CD4-positive, CD25-positive, alpha-beta regulatory T cell (primary cell): ENCODE results near the gene AGMO. TPM values are rescaled to one million over a fixed set of nuclear protein-coding genes. Genes with fewer than 3 reads are reported as not detected.

Experiments
- ATAC-seq, 2 donors: fragments of 150-1000 bp; cut with Tn5 transposase; one replicate each; pipeline ENCODE4 v1.10.0; 2021; ENCODE audit warnings: low read depth in 2 of 2, moderate number of reproducible peaks in 2 of 2, moderate library complexity in 1 of 2
- DNase-seq, 3 donors: peaks; one replicate each; pipeline versions ENCODE4 v3.0.0 to v3.0.0-alpha.2; 2012 to 2022; ENCODE audit warnings: mixed read lengths in 1 of 3
- H3K27ac ChIP-seq: one replicate; pipeline ENCODE4 v1.7.0; 2013; ENCODE audit warnings: mild to moderate bottlenecking, low read length; ENCODE audit not compliant: insufficient read depth, poor library complexity, severe bottlenecking
- H3K27me3 ChIP-seq: one replicate; pipeline ENCODE4 v1.7.0; 2013; ENCODE audit warnings: low read length; ENCODE audit not compliant: control insufficient read depth, insufficient read depth
- H3K36me3 ChIP-seq: one replicate; pipeline ENCODE4 v1.7.0; 2013; ENCODE audit warnings: mild to moderate bottlenecking, low read length, moderate library complexity; ENCODE audit not compliant: control insufficient read depth, insufficient read depth
- H3K4me1 ChIP-seq: 2 replicates; pipeline ENCODE4 v1.7.0; 2013; ENCODE audit warnings: mild to moderate bottlenecking, low read length; ENCODE audit not compliant: insufficient read depth, control insufficient read depth, poor library complexity, severe bottlenecking
- H3K4me3 ChIP-seq: one replicate; pipeline ENCODE4 v1.7.0; 2013; ENCODE audit warnings: low read depth, mild to moderate bottlenecking, low read length, moderate library complexity
- H3K9me3 ChIP-seq, 2 experiments: 1 replicate in 1 of 2; 2 replicates in 1 of 2; pipeline ENCODE4 v1.7.0; 2013; ENCODE audit warnings: low read length in 2 of 2, mild to moderate bottlenecking in 1 of 2, moderate library complexity in 1 of 2; ENCODE audit not compliant: control insufficient read depth in 2 of 2
- H3K27ac Mint-ChIP-seq, 3 donors: one replicate each; pipeline ENCODE4 v1.8.0; 2020 to 2022; ENCODE audit warnings: mild to moderate bottlenecking in 3 of 3, mixed read lengths in 3 of 3, moderate library complexity in 2 of 3
- H3K27me3 Mint-ChIP-seq: one replicate; pipeline ENCODE4 v1.8.0; 2022; ENCODE audit warnings: mild to moderate bottlenecking, mixed read lengths
- H3K36me3 Mint-ChIP-seq: one replicate; pipeline ENCODE4 v1.8.0; 2020; ENCODE audit warnings: mixed read lengths
- H3K4me1 Mint-ChIP-seq, 4 donors: one replicate each; pipeline ENCODE4 v1.8.0; 2020 to 2022; ENCODE audit warnings: mixed read lengths in 4 of 4, mild to moderate bottlenecking in 1 of 4
- H3K4me3 Mint-ChIP-seq, 4 donors: one replicate each; pipeline ENCODE4 v1.8.0; 2020 to 2022; ENCODE audit warnings: mild to moderate bottlenecking in 4 of 4, mixed read lengths in 4 of 4, moderate library complexity in 3 of 4
- H3K9me3 Mint-ChIP-seq, 7 donors: one replicate each; pipeline ENCODE4 v1.8.0; 2020 to 2022; ENCODE audit warnings: mixed read lengths in 7 of 7, mild to moderate bottlenecking in 3 of 7, moderate library complexity in 2 of 7
- polyA plus RNA-seq, 4 donors: library from polyadenylated mRNA; unstranded; fragments of 300-500 nt; fragmentation: Illumina TruSeq; gene quantifications; one replicate each; pipeline ENCODE4 v1.2.3, GENCODE V29; 2021
- total RNA-seq: library from RNA; stranded (reverse); gene quantifications from one replicate; pipeline ENCODE4 v1.2.3, GENCODE V29; 2022

Gene AGMO
- total and polyA plus RNA-seq, 5 donors from 2014 or later = not detected

DNA sequence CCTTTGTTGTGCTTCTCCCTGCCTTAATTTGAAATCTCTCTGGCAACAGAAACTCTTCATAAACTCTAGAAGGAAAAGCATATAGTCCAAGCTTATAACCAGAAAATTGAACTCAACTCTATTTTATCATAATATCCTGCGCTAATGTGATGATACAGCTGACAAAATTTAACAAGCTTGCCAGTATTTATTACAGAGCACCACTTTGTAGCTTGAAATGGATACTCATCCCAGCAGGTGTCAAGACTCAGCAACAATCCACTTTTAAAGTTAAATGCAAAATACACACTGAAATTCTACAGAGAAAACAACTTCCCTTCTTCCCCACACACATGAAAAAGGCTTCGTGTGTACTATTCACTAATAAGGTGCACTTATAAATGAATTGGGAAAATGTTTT, 228.9 kb downstream of the AGMO start:
- no peaks in the 10 kb centered on the region for H3K36me3 Mint-ChIP-seq
- H3K9me3 Mint-ChIP-seq = peaks cover 0 to 19% (median 0%) of the 10 kb centered on the region in 7 donors
- Histone ChIP-seq H3K9me3 (peaks cover 0 to 7% of the 10 kb centered on the region in 2 experiments), H3K4me3 (no peak overlapping the region), H3K27ac (no peak overlapping the region), H3K4me1 (no peaks in the 10 kb centered on the region), H3K36me3 (no peaks in the 10 kb centered on the region), H3K27me3 (no peaks in the 10 kb centered on the region)
- no peak overlapping the region for H3K4me3 Mint-ChIP-seq
- DNase-seq (no peak), ATAC-seq (no peak)
- H3K27me3 Mint-ChIP-seq = no peaks in the 10 kb centered on the region
- H3K27ac Mint-ChIP-seq = no peak overlapping the region
- H3K4me1 Mint-ChIP-seq = no peaks in the 10 kb centered on the region

DNA sequence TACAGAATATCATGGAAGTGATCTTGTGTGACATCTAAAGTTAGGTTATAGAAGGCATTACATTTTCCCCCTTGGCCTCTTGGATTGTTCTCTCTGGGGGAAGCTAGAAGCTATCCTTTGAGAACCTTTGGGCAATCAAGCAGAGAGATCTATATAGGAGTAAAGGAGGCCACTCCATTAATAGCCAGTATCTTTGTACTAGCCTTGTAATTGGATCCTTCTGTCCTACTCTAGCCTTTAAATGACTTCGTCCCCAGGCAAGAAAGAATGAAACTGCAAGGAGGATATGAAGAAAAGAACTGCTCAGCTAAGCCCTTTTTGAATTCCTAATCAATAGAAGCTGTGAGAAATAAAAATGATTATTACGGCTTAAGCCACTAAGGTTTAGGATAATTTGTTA, 230.9 kb downstream of the AGMO start:
- Mint-ChIP-seq H3K4me1 (peaks cover 0 to 3% (median 0%) of the 10 kb centered on the region in 4 donors), H3K9me3 (peaks cover 0 to 10% (median 3%) of the 10 kb centered on the region in 7 donors), H3K27ac (no peak overlapping the region), H3K27me3 (no peaks in the 10 kb centered on the region), H3K36me3 (no peaks in the 10 kb centered on the region), H3K4me3 (no peak overlapping the region)
- peaks cover 0 to 7% of the 10 kb centered on the region in 2 experiments for H3K9me3 ChIP-seq
- H3K36me3 ChIP-seq = no peaks in the 10 kb centered on the region
- H3K4me3 ChIP-seq = no peak overlapping the region
- no peaks in the 10 kb centered on the region for H3K27me3 ChIP-seq
- H3K27ac ChIP-seq = no peak overlapping the region
- no peaks in the 10 kb centered on the region for H3K4me1 ChIP-seq
- no peak for ATAC-seq
- no peak for DNase-seq

DNA sequence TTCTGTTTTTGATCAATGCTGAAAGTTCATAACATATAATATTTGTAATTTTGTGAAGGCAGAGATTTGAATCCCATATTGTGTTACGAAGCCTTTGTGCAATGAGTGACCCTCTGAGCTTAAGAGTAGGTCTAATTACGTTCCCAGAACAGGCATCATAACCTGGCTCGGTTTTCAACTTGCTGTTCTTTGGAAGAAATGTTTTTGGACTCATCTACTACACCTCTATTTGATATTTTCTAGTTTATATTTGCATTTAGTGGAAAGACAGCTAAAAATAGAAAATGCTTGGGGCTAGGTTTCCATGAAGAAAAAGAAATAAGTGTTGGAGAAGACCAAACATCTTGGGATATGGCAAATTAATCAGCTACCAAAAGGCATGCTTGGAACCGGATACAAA, 234.8 kb downstream of the AGMO start:
- H3K36me3 ChIP-seq = no peaks in the 10 kb centered on the region
- H3K4me3 ChIP-seq = no peak overlapping the region
- no peaks in the 10 kb centered on the region for H3K27me3 ChIP-seq
- Mint-ChIP-seq H3K36me3 (no peaks in the 10 kb centered on the region), H3K27ac (no peak overlapping the region), H3K4me1 (peaks cover 0 to 3% (median 0%) of the 10 kb centered on the region in 4 donors), H3K27me3 (no peaks in the 10 kb centered on the region), H3K4me3 (no peak overlapping the region), H3K9me3 (peaks cover 0 to 7% (median 3%) of the 10 kb centered on the region in 7 donors)
- H3K27ac ChIP-seq = no peak overlapping the region
- ATAC-seq (no peak), DNase-seq (no peak)
- H3K4me1 ChIP-seq = no peaks in the 10 kb centered on the region
- peaks cover 0 to 7% of the 10 kb centered on the region in 2 experiments for H3K9me3 ChIP-seq

DNA sequence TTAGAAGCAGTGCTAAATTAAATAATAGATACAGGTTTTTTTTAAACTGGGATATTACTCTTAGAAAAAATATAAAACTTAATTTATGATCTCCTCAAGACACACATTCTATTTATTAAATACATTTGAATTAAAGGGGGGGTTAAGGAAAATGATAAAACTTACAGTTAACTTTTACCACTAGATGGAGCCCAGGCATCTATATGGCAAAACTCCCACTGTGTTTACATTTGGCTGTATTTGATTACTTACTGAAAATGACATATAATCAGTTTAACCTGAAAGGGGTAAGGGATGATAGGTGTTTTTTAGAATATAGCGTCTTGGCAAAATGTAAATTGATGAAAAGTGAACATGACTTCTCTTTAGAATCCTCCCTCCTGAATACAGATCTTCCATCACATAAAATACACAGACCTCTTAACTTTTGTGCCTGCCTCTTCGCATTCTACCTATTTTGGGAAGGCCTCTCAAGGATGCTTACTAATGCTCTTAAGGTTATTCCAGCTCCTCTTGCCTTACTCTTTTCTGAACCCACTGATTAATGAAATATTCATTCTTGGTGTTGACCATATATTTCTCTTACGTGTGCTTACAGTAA, 235.7 kb downstream of the AGMO start:
- H3K4me3 ChIP-seq = no peak overlapping the region
- no peaks in the 10 kb centered on the region for H3K36me3 ChIP-seq
- no peak overlapping the region for H3K4me3 Mint-ChIP-seq
- ATAC-seq (no peak), DNase-seq (no peak)
- no peaks in the 10 kb centered on the region for H3K9me3 ChIP-seq
- no peak overlapping the region for H3K27ac Mint-ChIP-seq
- no peaks in the 10 kb centered on the region for H3K27me3 Mint-ChIP-seq
- H3K27me3 ChIP-seq = no peaks in the 10 kb centered on the region
- H3K4me1 ChIP-seq = no peaks in the 10 kb centered on the region
- peaks cover 0 to 7% (median 3%) of the 10 kb centered on the region in 7 donors for H3K9me3 Mint-ChIP-seq
- no peaks in the 10 kb centered on the region for H3K36me3 Mint-ChIP-seq
- H3K4me1 Mint-ChIP-seq = peaks cover 0 to 3% (median 0%) of the 10 kb centered on the region in 4 donors
- H3K27ac ChIP-seq = no peak overlapping the region

DNA sequence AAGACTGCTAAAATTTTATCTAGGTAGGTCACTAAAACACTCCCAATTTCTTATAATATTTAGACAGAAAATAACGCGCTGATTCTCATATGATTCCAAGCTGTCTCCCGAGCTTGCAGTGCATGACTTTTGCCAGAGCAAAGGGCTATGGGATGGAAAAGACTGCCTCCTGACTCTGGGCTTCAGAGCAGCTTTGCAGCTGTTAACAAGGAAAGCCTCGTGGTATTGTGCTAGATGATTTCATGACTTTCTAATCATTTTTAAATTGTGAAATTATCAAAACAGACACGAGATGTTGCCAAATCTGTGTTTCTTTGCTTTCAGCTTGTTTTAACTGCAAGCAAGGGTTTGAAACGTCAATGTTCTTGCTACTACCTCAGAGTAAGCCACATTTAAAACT, 238.3 kb downstream of the AGMO start:
- H3K27me3 Mint-ChIP-seq = no peaks in the 10 kb centered on the region
- Histone ChIP-seq H3K9me3 (no peaks in the 10 kb centered on the region), H3K27me3 (no peaks in the 10 kb centered on the region), H3K27ac (no peak overlapping the region), H3K4me3 (no peak overlapping the region), H3K36me3 (no peaks in the 10 kb centered on the region), H3K4me1 (no peaks in the 10 kb centered on the region)
- H3K27ac Mint-ChIP-seq = no peak overlapping the region
- ATAC-seq = no peak
- DNase-seq = no peak
- H3K9me3 Mint-ChIP-seq = peaks cover 0 to 5% (median 2%) of the 10 kb centered on the region in 7 donors
- H3K4me1 Mint-ChIP-seq = peaks cover 0 to 3% (median 0%) of the 10 kb centered on the region in 4 donors
- H3K36me3 Mint-ChIP-seq = no peaks in the 10 kb centered on the region
- H3K4me3 Mint-ChIP-seq = no peak overlapping the region

DNA sequence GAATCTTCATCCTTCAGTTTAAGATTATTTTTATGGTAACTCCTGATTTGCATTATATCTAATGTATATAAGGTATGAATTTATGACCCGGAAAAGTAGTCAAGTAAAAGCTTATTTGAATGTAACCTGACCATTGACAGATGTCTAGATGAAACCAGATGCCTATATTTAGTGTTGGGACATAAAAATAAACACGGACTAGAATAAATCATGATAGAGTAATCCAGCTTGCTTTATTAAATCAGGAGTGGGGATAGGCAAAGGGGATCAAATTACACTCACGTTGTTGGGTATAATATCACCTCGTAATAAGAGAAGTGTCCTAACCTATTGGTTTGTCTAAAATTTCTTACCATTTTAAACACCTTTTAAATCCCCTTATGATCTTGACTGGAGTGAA, 244.6 kb downstream of the AGMO start:
- DNase-seq = no peak
- H3K27me3 ChIP-seq = no peaks in the 10 kb centered on the region
- H3K4me3 ChIP-seq = no peak overlapping the region
- no peaks in the 10 kb centered on the region for H3K9me3 ChIP-seq
- H3K27me3 Mint-ChIP-seq = no peaks in the 10 kb centered on the region
- H3K4me3 Mint-ChIP-seq = no peak overlapping the region
- no peak for ATAC-seq
- H3K4me1 ChIP-seq = no peaks in the 10 kb centered on the region
- no peak overlapping the region for H3K27ac ChIP-seq
- H3K36me3 ChIP-seq = no peaks in the 10 kb centered on the region
- peaks cover 0 to 7% (median 6%) of the 10 kb centered on the region in 7 donors for H3K9me3 Mint-ChIP-seq
- no peak overlapping the region for H3K27ac Mint-ChIP-seq
- no peaks in the 10 kb centered on the region for H3K36me3 Mint-ChIP-seq
- H3K4me1 Mint-ChIP-seq = no peaks in the 10 kb centered on the region

DNA sequence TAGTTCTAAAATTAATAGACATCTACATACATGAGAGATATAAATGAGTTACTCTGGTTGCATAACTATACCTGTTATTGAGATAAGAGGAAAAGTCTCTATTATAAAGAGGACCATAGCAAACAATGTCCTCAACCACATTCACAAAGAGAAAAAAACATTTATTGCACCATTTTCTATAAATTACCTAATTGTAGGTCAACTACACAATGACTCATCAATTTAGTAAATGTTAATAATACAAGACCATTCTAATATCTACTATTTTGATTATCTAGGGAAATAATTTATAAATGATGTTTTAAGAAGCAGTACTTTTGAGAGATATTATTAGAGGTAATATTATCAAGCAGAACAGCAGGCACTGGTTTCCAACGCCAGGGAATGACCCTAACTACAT, 246.1 kb downstream of the AGMO start:
- H3K27ac ChIP-seq = no peak overlapping the region
- ATAC-seq = no peak

DNA sequence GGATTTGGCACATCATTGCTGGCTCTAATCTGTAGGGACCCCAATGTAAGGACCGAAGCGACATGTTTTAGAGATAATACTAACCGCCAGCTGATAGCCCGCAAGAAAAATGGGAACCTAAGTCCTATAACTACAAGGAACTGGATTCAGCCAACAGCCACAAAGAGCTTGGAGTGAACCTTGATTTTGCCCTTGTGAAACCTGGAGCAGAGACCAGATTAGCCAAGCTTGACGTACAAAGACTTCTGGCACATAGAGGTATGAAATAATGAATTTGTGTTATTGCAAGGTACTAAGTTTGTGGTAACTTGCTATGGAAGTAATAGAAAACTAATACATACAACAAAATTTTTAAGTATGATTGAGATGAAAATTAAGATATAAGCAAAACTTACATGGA, 246.9 kb downstream of the AGMO start:
- Histone ChIP-seq H3K27ac (no peak overlapping the region), H3K4me1 (no peaks in the 10 kb centered on the region), H3K27me3 (no peaks in the 10 kb centered on the region), H3K4me3 (no peak overlapping the region), H3K36me3 (no peaks in the 10 kb centered on the region), H3K9me3 (no peaks in the 10 kb centered on the region)
- no peaks in the 10 kb centered on the region for H3K36me3 Mint-ChIP-seq
- no peak for DNase-seq
- peaks cover 5 to 10% (median 7%) of the 10 kb centered on the region in 7 donors for H3K9me3 Mint-ChIP-seq
- H3K4me1 Mint-ChIP-seq = no peaks in the 10 kb centered on the region
- H3K4me3 Mint-ChIP-seq = no peak overlapping the region
- no peaks in the 10 kb centered on the region for H3K27me3 Mint-ChIP-seq
- H3K27ac Mint-ChIP-seq = no peak overlapping the region
- no peak for ATAC-seq

More for the DNA sequence above, 246.1 kb downstream of the AGMO start:
- Mint-ChIP-seq H3K4me1 (no peaks in the 10 kb centered on the region), H3K36me3 (no peaks in the 10 kb centered on the region), H3K27ac (no peak overlapping the region), H3K27me3 (no peaks in the 10 kb centered on the region), H3K9me3 (peaks cover 5 to 10% (median 7%) of the 10 kb centered on the region in 7 donors), H3K4me3 (no peak overlapping the region)
- H3K9me3 ChIP-seq = no peaks in the 10 kb centered on the region
- H3K4me1 ChIP-seq = no peaks in the 10 kb centered on the region
- no peak for DNase-seq
- H3K27me3 ChIP-seq = no peaks in the 10 kb centered on the region
- H3K4me3 ChIP-seq = no peak overlapping the region
- no peaks in the 10 kb centered on the region for H3K36me3 ChIP-seq
